Brain pericyte (primary cell): ENCODE measurements around the gene CCDC126.
"Not testable (repeated sequence)": the region's sequence is repeated elsewhere in the genome, so short reads cannot be mapped to it uniquely, and the experiment has no call there.

Source experiments
- DNase-seq: peaks from one replicate; pipeline ENCODE4 v3.0.0-alpha.2; 2012; ENCODE audit warnings: low read depth, low spot score

The CCDC126 gene

GRCh38 chr7:23628370-23628769, 31.2 kb downstream of the CCDC126 start:
- DNase-seq = no peak

- no peak for DNase-seq
Measured at GRCh38 chr7:23633417-23633816, 36.2 kb downstream of the CCDC126 start.

DNA sequence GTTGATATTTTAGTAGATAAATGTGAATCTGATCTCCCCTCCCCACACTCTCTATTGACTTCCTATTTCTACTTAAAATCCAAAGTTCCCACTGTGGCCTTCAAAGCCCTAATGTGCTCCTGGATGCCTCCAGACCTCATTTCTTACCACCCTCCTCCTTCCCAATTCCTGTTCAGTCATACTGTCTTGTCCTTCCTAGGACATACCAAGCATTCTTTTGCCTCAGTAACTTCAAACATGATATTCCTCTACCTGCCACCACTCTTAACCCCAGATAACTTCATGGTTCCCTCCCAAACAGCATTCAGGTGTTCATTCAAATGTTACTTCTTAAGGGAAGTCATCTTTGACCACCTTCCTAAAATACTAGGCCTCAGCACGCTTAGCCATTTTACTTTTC, 48.6 kb downstream of the CCDC126 start:
- DNase-seq = no peak

DNA sequence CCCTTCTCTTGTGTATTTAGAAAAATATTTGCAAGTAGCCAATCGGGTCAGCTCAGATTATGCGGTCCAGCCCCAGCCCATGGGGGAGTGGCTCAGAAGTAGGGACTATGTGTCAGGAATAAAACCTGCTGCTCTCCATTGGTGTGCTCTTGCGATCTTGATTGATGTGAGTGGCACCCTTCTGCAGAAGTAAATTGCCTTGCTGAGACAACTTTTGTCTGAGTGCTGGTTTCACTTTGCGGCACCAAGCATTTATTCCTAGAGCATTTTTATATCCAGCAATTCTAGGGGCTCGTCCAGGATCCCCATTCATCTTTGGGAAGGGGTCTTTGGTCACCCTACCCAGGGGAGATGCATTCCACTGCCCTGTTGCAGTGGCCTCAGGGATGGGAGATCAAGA, 56.8 kb downstream of the CCDC126 start:
- no peak for DNase-seq

GRCh38 chr7:23654508-23654907, 57.3 kb downstream of the CCDC126 start:
- DNase-seq = no peak

DNA sequence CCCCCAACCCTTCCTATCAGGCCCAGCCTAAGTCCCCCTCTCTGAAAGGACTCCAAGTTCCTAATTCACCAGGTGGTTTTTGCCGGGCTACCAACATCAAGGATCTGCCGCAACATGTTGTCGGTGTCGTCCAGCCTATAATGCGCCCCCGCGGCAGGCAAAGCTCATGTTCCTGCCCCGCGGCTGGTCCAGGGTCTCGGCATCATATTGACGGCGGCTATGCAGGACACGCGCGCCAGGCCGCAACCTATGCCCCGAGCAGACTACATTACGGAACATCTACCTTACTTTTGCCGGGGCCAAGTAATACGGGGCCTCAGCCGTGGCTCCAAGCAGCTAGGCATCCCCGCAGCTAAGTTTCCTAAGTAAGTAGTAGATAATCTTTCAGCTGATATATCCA, 58.3 kb downstream of the CCDC126 start:
- no peak for DNase-seq

- DNase-seq = no peak
Measured at GRCh38 chr7:23658831-23659427, 61.7 kb downstream of the CCDC126 start.

- no peak for DNase-seq
Measured at GRCh38 chr7:23661385-23661784, 64.2 kb downstream of the CCDC126 start.

DNA sequence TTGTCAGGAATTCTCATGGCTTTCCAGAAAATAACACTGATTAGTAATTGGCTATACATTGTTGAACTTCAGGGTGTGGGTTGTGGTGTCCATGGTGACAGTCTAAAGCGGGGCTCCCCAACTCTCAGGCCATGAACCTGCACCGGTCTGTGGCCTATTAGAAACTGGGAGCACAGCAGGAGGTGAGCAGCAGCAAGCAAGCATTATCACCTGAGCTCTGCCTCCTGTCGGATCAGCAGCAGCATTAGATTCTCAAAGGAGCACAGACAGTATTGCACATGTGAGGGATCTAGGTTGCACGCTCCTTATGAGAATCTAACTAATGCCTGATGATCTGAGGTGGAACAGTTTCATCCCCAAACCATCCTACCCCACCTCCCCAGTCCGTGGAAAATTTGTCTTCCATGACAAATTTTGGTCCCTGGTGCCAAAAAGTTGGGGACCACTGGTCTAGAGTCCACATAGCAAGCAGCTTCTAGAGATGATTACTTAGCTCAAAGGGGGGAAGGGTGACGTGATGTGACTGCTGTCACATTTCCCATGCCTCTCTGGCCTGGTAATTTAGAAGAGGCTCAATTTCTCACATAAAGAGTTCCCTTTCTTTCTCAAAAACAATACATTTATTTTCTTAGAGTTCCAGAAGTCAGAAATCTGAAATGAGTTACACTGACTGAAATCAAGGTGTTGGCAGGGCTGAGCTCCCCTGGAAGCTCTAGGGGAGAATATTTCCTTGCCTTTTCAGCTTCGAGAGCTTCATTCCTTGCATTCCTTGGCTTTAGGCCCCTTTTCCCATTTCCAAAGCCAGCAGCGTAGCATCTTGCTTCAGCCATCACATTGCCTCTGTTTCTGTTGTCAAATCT, 65.2 kb downstream of the CCDC126 start:
- DNase-seq = no peak

DNA sequence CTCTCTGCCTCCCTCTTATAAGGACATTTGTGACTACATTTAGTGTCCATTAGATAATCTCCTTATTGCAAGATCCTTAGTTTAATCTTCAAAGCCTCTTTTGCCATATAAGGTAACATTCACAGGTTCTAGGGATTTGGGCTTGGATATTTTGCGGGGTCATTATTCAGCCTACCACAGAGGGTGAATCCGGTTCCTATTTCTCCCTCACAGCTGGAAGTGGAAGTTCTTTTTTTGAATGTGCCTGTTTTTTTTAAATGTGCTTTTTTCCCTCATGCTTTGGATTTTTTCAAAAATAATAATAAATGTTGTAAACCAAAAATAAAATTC, 65.8 kb downstream of the CCDC126 start:
- no peak for DNase-seq

GRCh38 chr7:23664122-23664521, 66.9 kb downstream of the CCDC126 start:
- DNase-seq = no peak

- DNase-seq = no peak
Measured at GRCh38 chr7:23672033-23672432, 74.9 kb downstream of the CCDC126 start.

DNA sequence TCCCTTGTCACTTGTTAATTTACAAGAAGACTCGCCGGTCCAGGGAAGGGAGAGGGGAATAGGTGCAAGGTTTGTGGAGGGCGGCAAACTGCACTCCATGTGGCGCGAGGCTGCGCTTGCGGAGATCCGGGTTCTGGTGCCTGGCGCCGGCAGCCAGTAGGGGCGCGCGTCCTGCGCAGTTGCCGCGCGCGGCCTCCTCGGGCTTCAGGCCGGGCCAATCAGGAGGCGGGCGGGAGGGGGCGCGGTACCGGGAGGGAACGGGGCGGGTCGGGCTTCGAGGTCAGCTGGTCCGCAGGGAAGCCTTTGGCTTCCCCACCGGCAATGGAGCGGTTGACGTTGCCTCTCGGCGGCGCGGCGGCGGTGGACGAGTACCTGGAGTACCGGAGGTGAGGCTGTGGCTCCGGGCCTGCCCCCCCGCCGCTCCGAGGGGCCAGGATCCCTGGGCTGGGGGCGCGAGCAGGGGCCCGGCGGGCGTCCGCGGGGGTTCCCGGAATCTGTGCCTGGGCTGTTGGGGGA, 82.8 kb downstream of the CCDC126 start, which contains the start of gene FAM221A:
FAM221A (plus strand) TSS at position 302 of the 516 bp plus-strand sequence; CDS start at position 322, 20 bp downstream.
- DNase-seq = no peak

- no peak for DNase-seq
Measured at GRCh38 chr7:23680414-23681405, 83.5 kb downstream of the CCDC126 start.

DNA sequence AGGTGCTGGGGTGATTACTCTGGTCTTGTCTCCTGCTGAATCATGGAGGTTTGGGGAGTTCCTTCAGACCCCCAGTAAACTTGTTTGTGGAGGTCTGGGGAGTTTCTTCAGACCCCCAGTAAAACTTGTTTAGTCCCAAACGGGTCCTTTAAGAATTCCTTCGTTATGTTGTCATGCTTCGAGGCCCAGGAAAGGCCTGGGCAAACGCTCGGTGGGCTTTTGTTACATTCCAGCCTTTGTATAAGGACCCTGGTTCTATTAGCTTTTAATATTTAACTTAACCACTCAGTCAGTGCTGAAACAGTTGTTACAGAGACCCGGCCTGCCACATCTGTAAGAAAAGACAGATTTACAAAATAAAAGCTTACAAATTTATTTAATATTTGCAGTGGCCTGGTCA, 86.9 kb downstream of the CCDC126 start:
- not testable (repeated sequence) for DNase-seq

GRCh38 chr7:23685731-23686130, 88.5 kb downstream of the CCDC126 start:
- DNase-seq = no peak

GRCh38 chr7:23687011-23687410, 89.8 kb downstream of the CCDC126 start:
- DNase-seq = no peak

DNA sequence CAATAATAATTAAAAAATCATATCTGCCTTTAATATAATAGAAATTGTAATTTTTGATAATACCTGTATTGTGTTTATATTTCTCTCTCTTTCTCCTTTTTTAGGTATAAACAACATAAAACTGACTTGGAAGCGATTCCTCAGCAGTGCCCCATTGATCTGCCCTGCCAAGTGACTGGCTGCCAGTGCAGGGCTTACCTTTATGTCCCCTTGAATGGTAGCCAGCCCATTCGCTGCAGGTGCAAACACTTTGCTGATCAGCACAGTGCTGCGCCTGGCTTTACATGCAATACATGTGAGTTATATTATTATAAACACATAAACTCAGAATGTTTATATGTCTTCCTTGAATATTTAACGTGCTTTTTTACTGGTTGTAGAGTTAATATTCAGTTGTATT, 92.0 kb downstream of the CCDC126 start:
- no peak for DNase-seq

- DNase-seq = no peak
Measured at GRCh38 chr7:23691320-23691719, 94.1 kb downstream of the CCDC126 start.

GRCh38 chr7:23693224-23693623, 96.0 kb downstream of the CCDC126 start:
- DNase-seq = no peak
